Sigmoid colon (tissue), 4 donors: ENCODE results near the gene CLEC16A.

Experiments used
- CTCF ChIP-seq, 4 experiments: fragments of 450-650 bp in 3 of 4; fragments of 200-600 bp in 1 of 4; IDR thresholded peaks; one replicate each; pipeline ENCODE4 v1.5.1; 2016 to 2019; ENCODE audit warnings: antibody characterized with exemption in 4 of 4, mild to moderate bottlenecking in 3 of 4, moderate library complexity in 2 of 4
- POLR2AphosphoS5 ChIP-seq, 4 donors: sonication (generic); formaldehyde crosslinking; IDR thresholded peaks; one replicate each; pipeline ENCODE4 v1.6.1; 2017; ENCODE audit warnings: antibody characterized with exemption in 4 of 4

- no peak for TF ChIP-seq CTCF (IDR thresholded peaks at IDR 0.05)
- peak in 3 of 4 donors; percentile 49 to 75 (median 63) for TF ChIP-seq POLR2AphosphoS5 (IDR thresholded peaks at IDR 0.05)
These were observed 279.9 kb downstream of the CLEC16A start for GRCh38 chr16:11224096-11224893.
